Activated CD4-positive, alpha-beta T cell treated with anti-CD3 and anti-CD28 coated beads for 48 hours (primary cell): ENCODE measurements around the gene PIBF1.
"Not testable (repeated sequence)": the region's sequence is repeated elsewhere in the genome, so short reads cannot be mapped to it uniquely, and the experiment has no call there.

Experiments
- DNase-seq: peaks from one replicate; pipeline ENCODE4 v3.0.0-alpha.2; 2020

Gene PIBF1

GRCh38 chr13:72823724-72824123, 41.8 kb downstream of the PIBF1 start:
- DNase-seq: no peak

- DNase-seq: no peak
These were observed 52.7 kb downstream of the PIBF1 start for GRCh38 chr13:72834601-72835000.

- DNase-seq: peak; percentile 43
These were observed 58.0 kb downstream of the PIBF1 start for GRCh38 chr13:72839831-72840426.

GRCh38 chr13:72842991-72843390, 61.1 kb downstream of the PIBF1 start:
- DNase-seq: no peak

- DNase-seq: not testable (repeated sequence)
These were observed 63.2 kb downstream of the PIBF1 start for GRCh38 chr13:72845148-72845547.

- DNase-seq: no peak
These were observed 67.6 kb downstream of the PIBF1 start for GRCh38 chr13:72849571-72849970.

GRCh38 chr13:72850959-72851677, 69.2 kb downstream of the PIBF1 start:
- no peak for DNase-seq

- DNase-seq: no peak
These were observed 69.7 kb downstream of the PIBF1 start for GRCh38 chr13:72851678-72852014.

- DNase-seq: no peak
These were observed 70.3 kb downstream of the PIBF1 start for GRCh38 chr13:72852207-72852606.

GRCh38 chr13:72853000-72853399, 71.1 kb downstream of the PIBF1 start:
- no peak for DNase-seq

GRCh38 chr13:72864142-72865011, 82.4 kb downstream of the PIBF1 start:
- peak; percentile 17 for DNase-seq

- DNase-seq: no peak
These were observed 86.3 kb downstream of the PIBF1 start for GRCh38 chr13:72868229-72868628.

- no peak for DNase-seq
These were observed 93.3 kb downstream of the PIBF1 start for GRCh38 chr13:72875233-72875632.

- no peak for DNase-seq
These were observed 102.2 kb downstream of the PIBF1 start for GRCh38 chr13:72884101-72884500.

GRCh38 chr13:72886272-72887067, 104.5 kb downstream of the PIBF1 start:
- no peak for DNase-seq

- DNase-seq: no peak
These were observed 107.6 kb downstream of the PIBF1 start for GRCh38 chr13:72889495-72889894.

GRCh38 chr13:72890546-72890945, 108.6 kb downstream of the PIBF1 start:
- DNase-seq: no peak

- no peak for DNase-seq
These were observed 109.5 kb downstream of the PIBF1 start for GRCh38 chr13:72891423-72891822.

- DNase-seq: no peak
These were observed 114.9 kb downstream of the PIBF1 start for GRCh38 chr13:72896869-72897268.

- DNase-seq: not testable (repeated sequence)
These were observed 119.6 kb downstream of the PIBF1 start for GRCh38 chr13:72901546-72901945.

GRCh38 chr13:72908416-72908815, 126.5 kb downstream of the PIBF1 start:
- DNase-seq: no peak

- no peak for DNase-seq
These were observed 130.0 kb downstream of the PIBF1 start for GRCh38 chr13:72911981-72912380.

GRCh38 chr13:72920097-72920496, 138.2 kb downstream of the PIBF1 start:
- DNase-seq: no peak
